Ascending aorta (tissue), 2 donors: ENCODE measurements around the gene CALR3. TPM values are rescaled to one million over a fixed set of nuclear protein-coding genes. Genes with fewer than 3 reads are reported as not detected.
"Not testable (repeated sequence)": the region's sequence is repeated elsewhere in the genome, so short reads cannot be mapped to it uniquely, and the experiment has no call there.

Experiments
- DNase-seq, 2 donors: peaks; one replicate each; pipeline ENCODE4 v3.0.0-alpha.2; 2019; ENCODE audit warnings: low spot score in 2 of 2
- H3K27ac ChIP-seq, 2 donors: fragments of 200-600 bp; sonication (generic); one replicate each; pipeline ENCODE4 v1.5.1; 2016 to 2017; ENCODE audit warnings: mild to moderate bottlenecking in 1 of 2
- H3K27me3 ChIP-seq: fragments of 200-600 bp; sonication (generic); one replicate; pipeline ENCODE4 v1.5.1; 2017
- H3K36me3 ChIP-seq, 2 donors: fragments of 200-600 bp; sonication (generic); one replicate each; pipeline ENCODE4 v1.5.1; 2016
- H3K4me1 ChIP-seq, 2 donors: fragments of 200-600 bp; sonication (generic); one replicate each; pipeline ENCODE4 v1.5.1; 2016 to 2017; ENCODE audit warnings: mild to moderate bottlenecking in 1 of 2
- H3K4me3 ChIP-seq, 2 donors: fragments of 200-600 bp; sonication (generic); one replicate each; pipeline ENCODE4 v1.5.1; 2016 to 2017; ENCODE audit warnings: mild to moderate bottlenecking in 1 of 2
- H3K9me3 ChIP-seq, 2 donors: fragments of 200-600 bp; sonication (generic); one replicate each; pipeline ENCODE4 v1.5.1; 2016
- intact Hi-C: fragments of 100-400 bp; cut with DNase I; formaldehyde crosslinking; loops from one replicate; pipeline ENCODE4 v1.15.1; 2023
- total RNA-seq: library from RNA; depleted of rRNA; stranded (reverse); fragments of >200 nt; gene quantifications from one replicate; pipeline ENCODE4 v1.1.0, GENCODE V29; 2016
- TF ChIP-seq, protein P1 (sequence below), 3 experiments: fragments of 200-600 bp in 2 of 3; fragments of 450-650 bp in 1 of 3; sonication (generic) in 2 of 3; IDR thresholded peaks; one replicate each; pipeline ENCODE4 v1.5.1; 2016 to 2019; ENCODE audit warnings: antibody characterized with exemption in 3 of 3, mild to moderate bottlenecking in 1 of 3, moderate library complexity in 1 of 3

CALR3 gene
- total RNA-seq, 1 donor from 2014 or later: not detected

DNA sequence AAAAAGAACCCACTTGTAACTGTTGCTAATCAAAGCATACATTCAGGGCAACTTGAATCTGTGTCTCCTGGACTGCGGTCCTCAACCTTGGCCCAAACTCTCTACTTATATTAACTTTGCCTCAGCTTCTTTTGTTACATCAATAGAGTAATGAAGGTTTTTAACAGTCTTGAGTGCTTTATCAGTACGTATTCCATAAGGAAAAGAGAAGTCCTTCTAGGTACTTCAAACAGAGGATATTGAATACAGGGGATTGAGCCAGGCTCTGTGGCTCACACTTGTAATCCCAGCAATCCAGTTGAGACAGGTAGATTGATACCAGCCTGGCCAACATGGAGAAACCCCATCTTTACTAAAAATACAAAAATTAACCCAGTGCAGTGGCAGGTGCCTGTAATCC is 23.0 kb downstream of the CALR3 start:
- TF ChIP-seq, protein P1, sequence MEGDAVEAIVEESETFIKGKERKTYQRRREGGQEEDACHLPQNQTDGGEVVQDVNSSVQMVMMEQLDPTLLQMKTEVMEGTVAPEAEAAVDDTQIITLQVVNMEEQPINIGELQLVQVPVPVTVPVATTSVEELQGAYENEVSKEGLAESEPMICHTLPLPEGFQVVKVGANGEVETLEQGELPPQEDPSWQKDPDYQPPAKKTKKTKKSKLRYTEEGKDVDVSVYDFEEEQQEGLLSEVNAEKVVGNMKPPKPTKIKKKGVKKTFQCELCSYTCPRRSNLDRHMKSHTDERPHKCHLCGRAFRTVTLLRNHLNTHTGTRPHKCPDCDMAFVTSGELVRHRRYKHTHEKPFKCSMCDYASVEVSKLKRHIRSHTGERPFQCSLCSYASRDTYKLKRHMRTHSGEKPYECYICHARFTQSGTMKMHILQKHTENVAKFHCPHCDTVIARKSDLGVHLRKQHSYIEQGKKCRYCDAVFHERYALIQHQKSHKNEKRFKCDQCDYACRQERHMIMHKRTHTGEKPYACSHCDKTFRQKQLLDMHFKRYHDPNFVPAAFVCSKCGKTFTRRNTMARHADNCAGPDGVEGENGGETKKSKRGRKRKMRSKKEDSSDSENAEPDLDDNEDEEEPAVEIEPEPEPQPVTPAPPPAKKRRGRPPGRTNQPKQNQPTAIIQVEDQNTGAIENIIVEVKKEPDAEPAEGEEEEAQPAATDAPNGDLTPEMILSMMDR (IDR thresholded peaks at IDR 0.05): no peak
- peaks cover 3 to 12% of the 10 kb centered on the region in 2 donors for H3K4me1 ChIP-seq
- H3K4me3 ChIP-seq: no peak overlapping the region
- no peaks in the 10 kb centered on the region for H3K27me3 ChIP-seq
- no peak for DNase-seq
- intact Hi-C loops: loop anchor here (1.0 kb wide), 2 partner anchors 23 to 69 kb away; partner anchors contain the start of genes C19orf44, CALR3 and CHERP
- H3K9me3 ChIP-seq: no peaks in the 10 kb centered on the region
- H3K36me3 ChIP-seq: no peaks in the 10 kb centered on the region
- H3K27ac ChIP-seq: no peak overlapping the region

DNA sequence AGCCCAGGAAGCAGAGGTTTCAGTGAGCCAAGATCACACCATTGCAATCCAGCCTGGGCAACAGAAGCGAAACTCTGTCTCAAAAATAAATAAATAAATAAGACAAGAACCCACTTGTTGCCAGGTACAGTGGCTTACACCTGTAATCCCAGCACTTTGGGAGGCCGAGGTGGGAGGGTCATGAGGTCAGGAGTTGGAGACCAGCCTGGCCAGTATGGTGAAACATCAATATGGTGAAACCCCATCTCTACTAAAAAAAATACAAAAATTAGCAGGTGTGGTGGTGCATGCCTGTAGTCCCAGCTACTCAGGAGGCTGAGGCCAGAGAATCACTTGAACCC is 23.4 kb downstream of the CALR3 start:
- H3K27me3 ChIP-seq, H3K36me3 ChIP-seq, H3K9me3 ChIP-seq, DNase-seq: not testable (repeated sequence)
- intact Hi-C loops: loop anchor here (1.0 kb wide), 2 partner anchors 24 to 70 kb away; partner anchors contain the start of genes C19orf44, CALR3 and CHERP
- Histone ChIP-seq H3K4me3 (peak overlapping the region; percentile 88 to 100), H3K4me1 (peaks cover 3 to 12% of the 10 kb centered on the region in 2 donors), H3K27ac (peak overlapping the region; percentile 85 to 87)

DNA sequence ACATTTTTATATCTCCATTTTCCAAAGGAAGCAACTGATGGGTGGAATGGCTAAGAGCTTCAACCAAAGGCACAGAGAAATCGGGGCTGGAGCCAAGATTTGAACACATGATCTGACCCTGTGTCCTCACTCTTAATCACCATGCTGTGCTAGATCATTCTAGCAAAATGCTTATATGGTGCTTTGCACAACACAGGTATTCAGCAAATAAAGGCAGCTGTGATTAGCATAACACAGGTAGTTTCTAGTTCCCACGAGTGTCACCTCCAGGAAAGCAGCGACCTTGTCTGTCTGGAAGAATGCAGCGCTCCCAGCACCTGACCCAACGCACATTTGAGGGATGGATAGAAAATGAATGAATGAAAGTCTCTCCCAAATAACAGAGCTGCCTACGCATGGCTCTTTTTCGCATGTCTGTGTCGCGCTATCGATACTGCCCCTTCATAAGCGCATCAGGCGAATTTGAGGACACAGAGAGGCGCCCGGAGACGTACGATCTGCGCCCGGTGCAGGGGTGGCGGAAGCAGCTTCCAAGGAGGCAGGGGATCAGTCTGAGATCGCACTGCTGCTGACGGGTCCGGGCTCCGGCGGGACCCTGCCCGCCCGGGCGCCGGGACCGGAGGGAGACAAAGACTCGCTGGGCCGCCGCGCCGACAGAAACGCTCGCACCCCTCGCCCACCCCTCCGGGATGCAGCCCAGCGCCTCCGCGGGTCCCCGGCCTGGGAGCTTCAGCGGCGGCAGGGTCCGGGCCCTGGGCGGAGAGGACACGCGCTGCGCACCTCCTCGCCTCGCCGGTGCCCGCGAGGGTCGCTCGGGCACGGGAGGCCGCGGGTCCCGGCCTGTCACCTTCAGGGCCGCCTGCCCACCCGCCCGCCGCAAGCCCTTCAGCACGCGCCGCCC is 24.8 kb downstream of the CALR3 start:
- TF ChIP-seq, protein P1 (IDR thresholded peaks at IDR 0.05): no peak
- intact Hi-C loops: no loop called here
- H3K4me3 ChIP-seq: peak overlapping the region; percentile 88 to 100
- H3K36me3 ChIP-seq: no peaks in the 10 kb centered on the region
- no peaks in the 10 kb centered on the region for H3K9me3 ChIP-seq
- peak overlapping the region; percentile 41 to 85 for H3K27ac ChIP-seq
- H3K4me1 ChIP-seq: peaks cover 3 to 12% of the 10 kb centered on the region in 2 donors
- DNase-seq: no peak
- H3K27me3 ChIP-seq: no peaks in the 10 kb centered on the region

DNA sequence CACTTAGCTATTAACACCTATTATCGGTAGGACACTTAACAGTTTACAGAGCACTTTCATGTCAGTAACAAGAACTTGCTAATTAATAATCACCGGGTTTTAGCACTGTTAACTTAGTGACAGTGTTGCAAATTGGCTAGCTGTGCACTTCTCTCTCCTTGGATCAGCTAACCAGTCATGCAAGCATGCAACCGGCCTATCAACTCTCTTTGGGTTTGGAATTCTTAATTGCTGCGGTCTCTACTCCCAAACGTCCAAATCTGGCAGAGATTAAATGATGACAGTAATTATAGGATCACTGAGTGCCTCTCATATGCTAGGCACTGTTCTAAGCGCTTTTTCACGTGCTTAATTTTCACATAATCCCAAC is 25.4 kb downstream of the CALR3 start:
- H3K27me3 ChIP-seq: no peaks in the 10 kb centered on the region
- H3K36me3 ChIP-seq: no peaks in the 10 kb centered on the region
- H3K27ac ChIP-seq: no peak overlapping the region
- intact Hi-C loops: no loop called here
- H3K4me3 ChIP-seq: peak overlapping the region; percentile 88 to 100
- no peaks in the 10 kb centered on the region for H3K9me3 ChIP-seq
- no peak for DNase-seq
- TF ChIP-seq, protein P1 (IDR thresholded peaks at IDR 0.05): no peak
- H3K4me1 ChIP-seq: peaks cover 3 to 12% of the 10 kb centered on the region in 2 donors

DNA sequence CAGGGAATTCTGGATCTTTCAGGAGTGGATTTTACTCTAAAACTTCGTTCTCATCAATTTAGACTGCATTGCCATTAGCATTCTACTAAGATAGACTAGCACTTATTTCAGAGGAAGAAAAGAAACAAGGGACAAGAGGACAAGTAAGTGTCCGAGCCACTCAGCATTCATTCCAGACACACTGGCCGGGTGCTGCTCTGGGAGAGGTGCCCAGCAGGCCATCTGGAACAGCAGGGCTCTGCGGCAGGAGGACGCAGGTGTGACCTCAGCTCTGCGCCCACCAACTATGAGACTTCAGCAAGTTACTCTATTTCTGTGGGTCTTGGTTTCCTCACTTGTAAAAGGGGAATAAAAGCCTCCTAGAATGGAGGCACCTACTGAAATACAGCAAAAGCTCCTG is 28.4 kb downstream of the CALR3 start:
- Histone ChIP-seq H3K36me3 (peaks cover 0 to 4% of the 10 kb centered on the region in 2 donors), H3K4me1 (peaks cover 3 to 11% of the 10 kb centered on the region in 2 donors), H3K27ac (no peak overlapping the region), H3K27me3 (no peaks in the 10 kb centered on the region), H3K9me3 (no peaks in the 10 kb centered on the region), H3K4me3 (no peak overlapping the region)
- intact Hi-C loops: no loop called here
- TF ChIP-seq, protein P1 (IDR thresholded peaks at IDR 0.05): no peak
- DNase-seq: no peak

DNA sequence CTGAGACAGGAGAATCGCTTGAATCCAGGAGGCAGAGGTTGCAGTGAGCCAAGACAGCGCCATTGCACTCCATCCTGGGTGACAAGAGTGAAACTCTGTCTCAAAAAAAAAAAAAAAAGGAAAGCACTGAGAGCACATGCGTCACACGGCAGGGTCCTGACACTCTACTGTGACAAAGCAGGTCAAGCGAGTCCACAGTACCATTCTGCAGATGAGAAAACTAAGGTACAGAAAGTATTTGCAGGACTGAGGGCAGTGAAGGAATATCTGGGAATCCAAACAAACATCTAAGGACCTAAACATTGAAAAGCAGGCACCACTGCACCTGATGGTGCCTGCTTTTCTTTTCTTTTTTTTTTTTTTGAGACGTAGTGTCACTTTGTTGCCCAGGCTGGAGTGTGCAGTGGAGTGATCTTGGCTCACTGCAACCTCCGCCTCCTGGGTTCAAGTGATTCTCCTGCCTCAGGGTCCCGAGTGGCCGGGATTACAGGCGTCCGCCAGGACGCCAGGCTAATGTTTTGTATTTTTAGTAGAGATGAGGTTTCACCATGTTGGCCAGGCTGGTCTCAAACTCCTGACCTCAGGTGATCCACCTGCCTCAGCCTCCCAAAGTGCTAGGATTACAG is 29.1 kb downstream of the CALR3 start:
- H3K4me3 ChIP-seq, H3K36me3 ChIP-seq, H3K9me3 ChIP-seq, H3K4me1 ChIP-seq, DNase-seq, H3K27ac ChIP-seq, H3K27me3 ChIP-seq, intact Hi-C loops: not testable (repeated sequence)
